HTERT RPE-1 (cell line): ENCODE measurements around the gene NEK10.

Source experiments
- in situ Hi-C: fragments of 300-500 bp; cut with MboI; formaldehyde crosslinking; loops from 4 replicates; pipeline ENCODE4 v1.14.3; 2020; ENCODE audit warnings: low sequenced_read_pairs

The NEK10 gene

DNA sequence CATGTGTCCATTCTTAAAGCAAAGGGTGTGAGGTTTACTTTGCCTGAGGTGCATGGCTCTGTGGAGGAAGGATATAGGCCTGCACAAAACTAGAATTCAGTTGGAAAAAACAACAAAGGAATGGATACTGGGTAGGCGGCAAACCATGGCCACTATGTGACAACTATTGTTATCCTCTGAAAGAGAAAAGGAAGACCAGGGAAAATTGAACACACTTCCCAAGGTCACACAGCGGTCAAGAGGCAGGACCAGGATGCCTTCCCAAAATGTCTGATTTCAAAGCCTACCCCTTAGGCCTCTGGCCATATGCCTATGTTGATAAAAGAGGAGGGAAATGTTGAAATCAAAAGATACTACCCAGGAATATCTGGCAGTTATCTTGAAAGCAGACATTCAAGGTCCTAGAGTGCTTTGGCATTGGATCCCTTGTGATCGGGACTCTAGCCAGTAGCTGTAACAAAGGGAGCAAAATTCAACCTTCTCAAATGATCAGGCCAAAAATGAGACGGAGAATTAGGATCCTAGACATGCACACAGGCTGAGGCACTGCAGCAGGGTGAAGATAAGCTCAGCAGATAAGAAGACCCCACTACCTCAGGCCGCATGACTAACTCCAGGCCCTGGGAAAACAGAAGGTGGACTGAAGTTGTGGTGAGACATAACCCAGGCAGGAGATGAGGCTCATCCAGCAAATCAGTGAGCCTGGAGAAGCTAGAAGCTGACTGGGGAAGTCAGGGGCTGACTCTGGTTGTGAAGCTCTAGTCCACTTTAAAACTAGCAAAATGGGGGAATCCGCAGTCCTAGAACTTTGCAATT, 292.2 kb downstream of the NEK10 start:
- in situ Hi-C loops: no loop called here

DNA sequence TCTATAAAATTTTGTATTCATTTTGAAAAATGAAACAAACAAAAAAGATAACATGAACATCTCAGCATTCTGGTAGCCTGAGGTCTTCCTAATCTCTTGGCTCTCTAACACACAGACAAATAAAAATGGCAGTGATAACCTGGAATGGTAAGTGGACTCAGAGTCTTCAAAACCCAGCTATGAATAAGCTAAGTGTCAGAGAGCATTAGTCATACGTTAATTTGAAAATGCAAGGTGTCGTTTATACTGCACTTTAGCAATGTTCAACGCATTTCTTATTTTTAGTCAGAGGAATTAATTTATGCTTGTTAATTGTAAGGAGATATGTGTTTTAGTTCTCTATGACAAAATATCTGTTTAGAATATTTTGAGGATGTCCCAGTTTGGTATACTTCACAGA, 294.3 kb downstream of the NEK10 start:
- in situ Hi-C loops: no loop called here

DNA sequence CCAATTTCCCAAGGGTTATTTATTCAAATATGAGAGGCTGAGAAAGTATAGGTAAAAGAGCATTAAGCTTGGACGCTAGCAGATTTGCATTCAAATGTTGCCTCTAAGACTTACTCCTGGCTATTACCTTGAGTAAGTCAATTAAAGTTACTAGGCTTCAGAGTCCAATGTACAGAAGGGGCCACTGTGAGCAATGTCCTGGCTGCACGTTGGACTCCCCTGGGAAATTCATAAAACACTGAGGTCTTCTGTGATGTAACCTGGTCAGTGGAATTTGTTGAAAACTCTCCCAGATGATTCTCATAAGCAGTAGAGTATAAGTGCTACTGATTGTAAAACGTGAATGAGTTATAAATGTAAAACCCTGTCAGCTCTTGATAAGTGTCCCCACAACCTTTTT, 295.3 kb downstream of the NEK10 start:
- in situ Hi-C loops: no loop called here

- in situ Hi-C loops: no loop called here
Measured at GRCh38 chr3:27072810-27073651, 296.2 kb downstream of the NEK10 start.

GRCh38 chr3:27060336-27060735, 308.8 kb downstream of the NEK10 start:
- in situ Hi-C loops: no loop called here
